Measurements from ENCODE around the gene LST1.

Gene LST1

DNA sequence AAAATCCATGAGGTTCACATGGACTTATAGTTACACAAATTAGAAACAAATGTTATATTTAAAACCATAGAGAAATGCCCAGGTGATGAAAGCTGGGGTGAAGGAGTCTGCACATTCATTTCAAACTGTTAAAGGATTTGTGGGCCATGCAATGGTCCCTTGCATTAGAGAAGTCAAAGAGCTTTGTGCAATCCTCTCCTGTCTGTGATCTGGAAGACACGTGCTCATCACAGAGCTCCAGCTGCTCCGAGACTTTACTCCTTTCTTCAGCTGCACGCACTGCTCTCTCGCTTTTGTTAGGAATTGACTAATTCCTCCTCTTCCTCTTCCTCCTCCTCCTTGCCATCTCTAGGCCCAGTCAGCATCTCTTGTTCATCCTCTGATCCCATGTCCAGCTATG lies 24.9 kb downstream of the LST1 start:
- TF ChIP-seq ZFX (IDR thresholded peaks at IDR 0.05) = no peak
- TF ChIP-seq, protein P1, sequence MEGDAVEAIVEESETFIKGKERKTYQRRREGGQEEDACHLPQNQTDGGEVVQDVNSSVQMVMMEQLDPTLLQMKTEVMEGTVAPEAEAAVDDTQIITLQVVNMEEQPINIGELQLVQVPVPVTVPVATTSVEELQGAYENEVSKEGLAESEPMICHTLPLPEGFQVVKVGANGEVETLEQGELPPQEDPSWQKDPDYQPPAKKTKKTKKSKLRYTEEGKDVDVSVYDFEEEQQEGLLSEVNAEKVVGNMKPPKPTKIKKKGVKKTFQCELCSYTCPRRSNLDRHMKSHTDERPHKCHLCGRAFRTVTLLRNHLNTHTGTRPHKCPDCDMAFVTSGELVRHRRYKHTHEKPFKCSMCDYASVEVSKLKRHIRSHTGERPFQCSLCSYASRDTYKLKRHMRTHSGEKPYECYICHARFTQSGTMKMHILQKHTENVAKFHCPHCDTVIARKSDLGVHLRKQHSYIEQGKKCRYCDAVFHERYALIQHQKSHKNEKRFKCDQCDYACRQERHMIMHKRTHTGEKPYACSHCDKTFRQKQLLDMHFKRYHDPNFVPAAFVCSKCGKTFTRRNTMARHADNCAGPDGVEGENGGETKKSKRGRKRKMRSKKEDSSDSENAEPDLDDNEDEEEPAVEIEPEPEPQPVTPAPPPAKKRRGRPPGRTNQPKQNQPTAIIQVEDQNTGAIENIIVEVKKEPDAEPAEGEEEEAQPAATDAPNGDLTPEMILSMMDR (conservative IDR thresholded peaks at IDR 0.05) = no peak
- H3K27ac ChIP-seq = no peak overlapping the region

DNA sequence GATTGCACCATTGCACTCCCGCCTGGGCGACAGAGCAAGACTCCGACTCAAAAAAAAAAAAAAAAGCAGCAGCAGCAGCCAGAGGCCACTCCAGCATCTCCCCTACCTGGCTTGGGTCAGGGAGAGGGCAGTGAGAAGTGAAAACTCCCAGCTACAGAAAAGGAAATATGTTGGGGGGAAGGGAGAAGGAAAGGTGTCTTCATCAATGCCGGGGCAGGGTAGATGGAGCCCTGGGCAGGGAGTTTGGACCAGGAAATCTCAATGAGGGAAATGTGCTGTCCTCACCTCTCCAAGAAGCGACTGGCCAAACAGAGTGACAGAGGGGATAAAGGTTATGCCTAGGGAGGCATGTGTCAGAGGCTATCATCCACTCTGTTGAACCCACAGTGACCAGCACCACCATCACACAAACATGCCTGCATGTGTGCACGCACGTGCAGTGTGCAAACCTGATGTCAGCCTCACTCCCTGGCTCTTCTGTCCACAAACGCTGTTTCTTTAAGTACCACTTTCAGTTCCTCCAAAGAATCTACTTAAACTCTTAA lies 28.1 kb downstream of the LST1 start:
- no peak overlapping the region for H3K27ac ChIP-seq
- TF ChIP-seq, protein P1 (conservative IDR thresholded peaks at IDR 0.05) = no peak
- TF ChIP-seq ZFX (IDR thresholded peaks at IDR 0.05) = no peak

DNA sequence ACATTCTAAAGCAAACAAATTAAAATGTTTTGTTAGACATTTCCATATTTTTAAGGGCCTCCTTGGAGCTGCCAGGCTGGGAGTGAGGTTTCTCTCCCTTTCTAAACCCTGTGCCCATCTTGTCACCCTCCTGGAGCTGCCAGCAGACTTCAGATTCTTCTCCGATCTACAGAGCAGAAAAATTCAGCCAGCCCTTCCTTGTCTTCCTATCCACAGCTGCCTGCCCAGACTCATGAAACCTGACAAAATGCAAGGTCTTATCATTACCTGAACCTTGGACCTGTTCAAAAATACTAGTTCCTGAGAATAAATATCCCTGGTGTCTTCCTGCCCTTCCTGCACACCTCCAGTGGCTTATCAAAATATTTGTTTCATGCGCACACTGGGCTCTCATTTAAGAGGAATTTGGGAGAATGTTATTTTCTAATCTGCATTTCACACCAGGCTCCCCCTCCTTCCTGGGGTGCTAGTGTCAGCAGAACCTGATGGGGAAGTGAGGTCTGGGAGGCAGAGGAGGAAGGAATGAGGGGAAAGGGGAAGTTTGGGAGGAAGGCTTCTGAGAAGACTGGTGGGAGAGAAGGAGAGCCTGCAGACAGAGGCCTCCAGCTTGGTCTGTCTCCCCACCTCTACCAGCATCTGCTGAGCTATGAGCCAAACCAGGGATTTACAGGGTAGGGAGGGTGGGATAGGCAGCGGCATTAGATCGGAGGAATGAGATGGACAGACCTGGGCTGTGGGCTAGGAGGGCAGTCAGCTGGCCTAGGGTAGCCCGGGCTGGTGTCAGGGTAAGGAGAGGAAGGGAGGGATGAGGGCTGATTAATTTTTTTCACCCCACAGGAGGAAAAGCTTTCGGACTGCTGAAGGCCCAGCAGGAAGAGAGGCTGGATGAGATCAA lies 28.9 kb downstream of the LST1 start, which contains the start of gene AIF1:
Gene AIF1 (plus strand): TSS at position 551 of the 895 bp plus-strand sequence. CDS start 96 bp downstream, at position 647.
- TF ChIP-seq, protein P1 (conservative IDR thresholded peaks at IDR 0.05) = no peak
- no peak for TF ChIP-seq ZFX (IDR thresholded peaks at IDR 0.05)
- no peak within 1 kb of the TSS for H3K27ac ChIP-seq

DNA sequence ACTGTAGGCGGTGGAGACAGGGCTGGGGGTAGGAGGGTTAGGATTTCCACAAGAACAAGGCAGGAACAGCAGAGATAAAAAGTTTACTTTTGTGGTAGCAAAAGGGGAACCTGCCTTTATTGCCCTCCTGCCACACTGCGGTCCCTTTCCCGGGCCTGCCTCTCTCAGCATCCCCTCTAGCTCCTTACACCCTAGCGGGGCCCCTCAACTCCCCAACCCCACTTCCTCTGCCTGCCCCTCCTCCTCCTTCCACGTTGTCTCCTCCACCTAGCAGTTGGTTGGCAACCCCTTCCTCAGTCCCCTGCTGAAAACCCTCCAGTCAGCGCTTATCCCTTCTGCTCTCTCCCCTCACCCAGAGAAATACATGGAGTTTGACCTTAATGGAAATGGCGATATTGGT lies 29.7 kb downstream of the LST1 start:
- H3K27ac ChIP-seq = no peak overlapping the region
- no peak for TF ChIP-seq ZFX (IDR thresholded peaks at IDR 0.05)
- TF ChIP-seq, protein P1 (conservative IDR thresholded peaks at IDR 0.05) = no peak

DNA sequence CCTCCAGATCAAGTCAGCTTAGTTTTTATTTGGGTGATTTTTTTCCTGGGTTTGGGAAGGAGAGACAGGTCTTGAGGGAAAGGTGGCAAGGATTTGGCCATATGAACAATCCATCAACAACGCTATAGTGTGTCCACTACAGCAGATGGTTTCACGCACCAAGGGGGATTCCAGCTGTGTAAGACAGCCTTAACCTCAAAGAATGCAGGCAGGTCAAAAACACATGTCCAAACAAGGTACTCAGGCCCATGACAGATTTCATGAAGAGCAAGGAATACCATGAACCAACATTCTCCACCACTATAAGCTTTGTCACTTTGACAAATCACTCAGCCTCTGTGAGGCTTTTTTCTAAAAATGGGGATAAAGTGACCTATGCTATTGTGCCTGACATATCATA lies 30.9 kb downstream of the LST1 start:
- TF ChIP-seq, protein P1 (conservative IDR thresholded peaks at IDR 0.05) = no peak
- no peak for TF ChIP-seq ZFX (IDR thresholded peaks at IDR 0.05)
- H3K27ac ChIP-seq = no peak overlapping the region

DNA sequence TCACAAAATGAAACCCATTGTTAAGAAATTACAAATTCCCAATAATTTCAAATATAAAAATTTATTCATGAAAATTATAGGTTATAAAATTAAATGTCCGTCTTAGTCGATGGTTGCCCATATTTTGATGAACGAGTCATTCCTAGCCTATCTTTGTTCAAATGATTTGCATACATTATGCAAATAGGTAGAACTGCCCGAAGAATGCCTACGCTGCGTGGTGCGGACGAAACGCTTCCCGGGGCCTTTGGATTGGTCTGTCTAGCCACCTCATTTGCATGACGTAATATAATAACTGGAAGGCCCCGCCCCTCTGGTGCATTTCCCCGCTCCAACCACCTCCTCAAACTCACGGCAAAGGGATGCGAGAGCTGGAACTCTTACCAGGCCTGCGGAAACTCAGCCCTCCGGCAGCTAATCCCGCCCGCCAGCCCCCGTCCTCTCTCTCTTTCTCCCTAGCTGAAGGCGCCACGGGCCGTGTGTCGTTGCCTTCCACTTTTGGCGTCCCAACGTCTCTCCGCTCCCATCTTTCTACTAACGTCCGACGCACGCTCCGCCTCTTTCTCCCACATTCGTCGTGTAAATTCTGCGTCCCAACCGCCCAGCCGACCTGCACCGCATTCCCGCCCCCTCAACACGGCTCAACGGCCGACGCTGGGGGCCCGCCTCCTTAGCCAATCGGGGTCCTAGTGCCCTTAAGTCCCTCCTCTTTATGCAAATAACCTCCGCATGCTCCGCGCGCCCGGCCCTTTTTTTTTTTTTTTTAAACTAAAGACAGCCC lies 33.9 kb downstream of the LST1 start:
- TF ChIP-seq, protein P1 (conservative IDR thresholded peaks at IDR 0.05) = no peak
- no peak for TF ChIP-seq ZFX (IDR thresholded peaks at IDR 0.05)

More for the DNA sequence above, 33.9 kb downstream of the LST1 start:
- peak overlapping the region; percentile 99 for H3K27ac ChIP-seq
